Prostate gland (tissue), 2 donors: ENCODE results near the gene IL36RN. TPM values are rescaled to one million over a fixed set of nuclear protein-coding genes. Genes with fewer than 3 reads are reported as not detected.
"Not testable (repeated sequence)": the region's sequence is repeated elsewhere in the genome, so short reads cannot be mapped to it uniquely, and the experiment has no call there.

ENCODE experiments used
- DNase-seq: peaks from one replicate; pipeline ENCODE4 v3.0.0-alpha.2; 2019; ENCODE audit warnings: low spot score
- H3K27ac ChIP-seq, 2 donors: fragments of 200-600 bp; sonication (generic); 2 replicates each; pipeline ENCODE4 v1.5.1; 2017 to 2019
- H3K27me3 ChIP-seq: fragments of 200-600 bp; sonication (generic); replicated peaks from 2 replicates; pipeline ENCODE4 v1.5.1; 2019; ENCODE audit not compliant: insufficient read depth
- H3K36me3 ChIP-seq, 2 donors: fragments of 200-600 bp; sonication (generic); 1 replicate in 1 of 2; 2 replicates in 1 of 2; pipeline versions ENCODE4 v1.5.1 to v1.8.1; 2017 to 2019
- H3K4me1 ChIP-seq: fragments of 200-600 bp; sonication (generic); replicated peaks from 2 replicates; pipeline ENCODE4 v1.5.1; 2019
- H3K4me3 ChIP-seq, 2 donors: fragments of 200-600 bp; sonication (generic); 2 replicates each; pipeline ENCODE4 v1.5.1; 2017 to 2019
- H3K9me3 ChIP-seq: fragments of 200-600 bp; sonication (generic); 2 replicates; pipeline ENCODE4 v1.5.1; 2017
- POLR2A ChIP-seq: fragments of 450-650 bp; IDR thresholded peaks from one replicate; pipeline ENCODE4 v1.6.1; 2016; ENCODE audit warnings: antibody characterized with exemption, mild to moderate bottlenecking
- POLR2AphosphoS5 ChIP-seq: sonication (generic); formaldehyde crosslinking; IDR thresholded peaks from one replicate; pipeline ENCODE4 v1.6.1; 2017; ENCODE audit warnings: antibody characterized with exemption
- WGBS: methylation state at CpG from one replicate; pipeline ENCODE4 v1.1.5; 2018; 5-methylcytosine and 5-hydroxymethylcytosine counted together
- intact Hi-C: fragments of 100-400 bp; cut with DNase I; formaldehyde crosslinking; loops from one replicate; pipeline ENCODE4 v1.14.2; 2022
- total RNA-seq, 2 donors: library from RNA; depleted of rRNA; stranded (reverse); fragments of >200 nt; gene quantifications; one replicate each; pipeline ENCODE4 v1.1.0, GENCODE V29; 2016
- TF ChIP-seq, protein P1 (sequence below), 4 experiments: fragments of 200-600 bp in 2 of 4; fragments of 450-650 bp in 2 of 4; sonication (generic) in 2 of 4; IDR thresholded peaks; 1 replicate in 3 of 4; 2 replicates in 1 of 4; pipeline ENCODE4 v1.5.1; 2016 to 2019; ENCODE audit warnings: antibody characterized with exemption in 4 of 4, mild to moderate bottlenecking in 2 of 4, moderate library complexity in 2 of 4

IL36RN gene
- total RNA-seq, 2 donors from 2014 or later = not detected

DNA sequence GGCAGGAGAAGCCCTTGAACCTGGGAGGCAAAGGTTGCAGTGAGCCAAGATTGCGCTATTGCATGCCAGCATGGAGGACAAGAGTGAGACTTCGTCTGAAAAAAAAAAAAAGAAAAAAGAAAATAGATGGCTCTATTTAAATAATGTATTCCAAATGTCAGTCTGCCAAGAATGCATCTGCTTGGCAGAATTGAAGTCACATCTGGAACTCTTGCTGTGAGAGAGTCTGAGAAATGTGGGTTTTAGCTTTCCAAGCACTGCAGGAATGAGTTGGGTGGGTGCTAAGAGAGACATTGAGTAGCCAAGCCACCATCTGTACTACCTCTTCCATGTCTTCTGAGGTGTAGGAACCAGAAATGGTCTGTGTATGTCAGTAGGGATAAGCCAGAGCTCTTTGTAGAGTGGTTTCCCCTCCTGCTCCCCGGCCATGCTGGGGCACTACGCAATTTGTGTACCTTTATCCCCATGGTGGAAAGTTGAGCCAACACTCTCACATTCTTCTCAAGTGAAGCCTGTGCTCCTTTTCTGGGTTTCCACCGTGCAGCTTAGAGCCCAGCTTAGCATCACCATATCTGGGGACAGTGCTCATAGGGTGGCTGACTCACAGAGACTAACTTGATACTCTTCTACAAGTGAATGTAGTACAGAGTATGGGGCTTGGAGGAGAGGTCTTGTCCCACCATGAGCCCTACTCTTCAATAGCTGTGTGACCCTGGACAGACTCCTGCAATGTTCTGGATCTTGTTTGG lies 34.0 kb downstream of the IL36RN start:
- H3K27me3 ChIP-seq = no peaks in the 10 kb centered on the region
- no peaks in the 10 kb centered on the region for H3K4me1 ChIP-seq
- H3K36me3 ChIP-seq = no peaks in the 10 kb centered on the region
- 78% methylated on average over 5 of the region's 5 CpGs for WGBS
- no peaks in the 10 kb centered on the region for H3K9me3 ChIP-seq
- TF ChIP-seq POLR2AphosphoS5 (no peak), POLR2A (no peak)
- TF ChIP-seq, protein P1, sequence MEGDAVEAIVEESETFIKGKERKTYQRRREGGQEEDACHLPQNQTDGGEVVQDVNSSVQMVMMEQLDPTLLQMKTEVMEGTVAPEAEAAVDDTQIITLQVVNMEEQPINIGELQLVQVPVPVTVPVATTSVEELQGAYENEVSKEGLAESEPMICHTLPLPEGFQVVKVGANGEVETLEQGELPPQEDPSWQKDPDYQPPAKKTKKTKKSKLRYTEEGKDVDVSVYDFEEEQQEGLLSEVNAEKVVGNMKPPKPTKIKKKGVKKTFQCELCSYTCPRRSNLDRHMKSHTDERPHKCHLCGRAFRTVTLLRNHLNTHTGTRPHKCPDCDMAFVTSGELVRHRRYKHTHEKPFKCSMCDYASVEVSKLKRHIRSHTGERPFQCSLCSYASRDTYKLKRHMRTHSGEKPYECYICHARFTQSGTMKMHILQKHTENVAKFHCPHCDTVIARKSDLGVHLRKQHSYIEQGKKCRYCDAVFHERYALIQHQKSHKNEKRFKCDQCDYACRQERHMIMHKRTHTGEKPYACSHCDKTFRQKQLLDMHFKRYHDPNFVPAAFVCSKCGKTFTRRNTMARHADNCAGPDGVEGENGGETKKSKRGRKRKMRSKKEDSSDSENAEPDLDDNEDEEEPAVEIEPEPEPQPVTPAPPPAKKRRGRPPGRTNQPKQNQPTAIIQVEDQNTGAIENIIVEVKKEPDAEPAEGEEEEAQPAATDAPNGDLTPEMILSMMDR (IDR thresholded peaks at IDR 0.05) = no peak
- no peak overlapping the region for H3K4me3 ChIP-seq
- no peak for DNase-seq
- intact Hi-C loops = no loop called here
- no peak overlapping the region for H3K27ac ChIP-seq

DNA sequence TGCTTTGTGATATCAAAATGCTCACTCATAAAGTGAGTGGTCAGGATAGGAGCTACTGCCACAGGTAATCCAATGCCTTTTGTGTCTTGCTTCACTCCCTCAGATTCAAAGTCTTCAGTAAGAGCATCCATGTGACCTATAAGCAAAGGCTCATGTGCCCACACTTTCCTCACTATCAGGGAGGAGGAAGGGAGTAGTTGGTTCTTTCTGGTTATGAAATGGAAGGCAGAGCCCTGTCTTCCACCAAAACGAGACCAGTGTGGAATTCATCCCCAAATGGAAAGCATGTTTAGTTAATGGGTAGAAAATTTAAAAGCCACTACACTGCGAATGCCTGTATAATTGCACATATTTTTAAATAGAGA lies 34.6 kb downstream of the IL36RN start:
- no peak for DNase-seq
- H3K9me3 ChIP-seq = no peaks in the 10 kb centered on the region
- TF ChIP-seq POLR2A (no peak), POLR2AphosphoS5 (no peak)
- TF ChIP-seq, protein P1 (IDR thresholded peaks at IDR 0.05) = no peak
- H3K27me3 ChIP-seq = no peaks in the 10 kb centered on the region
- H3K27ac ChIP-seq = no peak overlapping the region
- H3K4me1 ChIP-seq = no peaks in the 10 kb centered on the region
- WGBS = 42% methylated on average over 2 of the region's 2 CpGs
- intact Hi-C loops = no loop called here
- H3K4me3 ChIP-seq = no peak overlapping the region
- no peaks in the 10 kb centered on the region for H3K36me3 ChIP-seq

DNA sequence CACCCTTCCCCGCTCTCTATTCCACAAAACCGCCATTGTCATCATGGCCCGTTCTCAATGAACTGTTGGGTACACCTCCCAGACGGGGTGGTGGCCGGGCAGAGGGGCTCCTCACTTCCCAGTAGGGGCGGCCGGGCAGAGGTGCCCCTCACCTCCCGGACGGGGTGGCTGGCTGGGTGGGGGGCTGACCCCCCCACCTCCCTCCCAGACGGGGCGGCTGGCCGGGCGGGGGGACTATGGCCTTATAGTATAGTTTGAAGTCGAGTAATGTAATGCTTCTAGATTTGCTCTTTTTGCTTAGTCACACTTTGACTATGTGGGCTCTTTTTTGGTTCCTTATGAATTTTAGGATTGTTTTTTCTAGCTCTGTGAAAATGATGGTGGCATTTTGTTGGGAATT lies 37.3 kb downstream of the IL36RN start:
- H3K4me3 ChIP-seq, H3K4me1 ChIP-seq, DNase-seq, H3K27me3 ChIP-seq, H3K27ac ChIP-seq, H3K36me3 ChIP-seq, H3K9me3 ChIP-seq, intact Hi-C loops: not testable (repeated sequence)
- WGBS = 83% methylated on average over 14 of the region's 14 CpGs

DNA sequence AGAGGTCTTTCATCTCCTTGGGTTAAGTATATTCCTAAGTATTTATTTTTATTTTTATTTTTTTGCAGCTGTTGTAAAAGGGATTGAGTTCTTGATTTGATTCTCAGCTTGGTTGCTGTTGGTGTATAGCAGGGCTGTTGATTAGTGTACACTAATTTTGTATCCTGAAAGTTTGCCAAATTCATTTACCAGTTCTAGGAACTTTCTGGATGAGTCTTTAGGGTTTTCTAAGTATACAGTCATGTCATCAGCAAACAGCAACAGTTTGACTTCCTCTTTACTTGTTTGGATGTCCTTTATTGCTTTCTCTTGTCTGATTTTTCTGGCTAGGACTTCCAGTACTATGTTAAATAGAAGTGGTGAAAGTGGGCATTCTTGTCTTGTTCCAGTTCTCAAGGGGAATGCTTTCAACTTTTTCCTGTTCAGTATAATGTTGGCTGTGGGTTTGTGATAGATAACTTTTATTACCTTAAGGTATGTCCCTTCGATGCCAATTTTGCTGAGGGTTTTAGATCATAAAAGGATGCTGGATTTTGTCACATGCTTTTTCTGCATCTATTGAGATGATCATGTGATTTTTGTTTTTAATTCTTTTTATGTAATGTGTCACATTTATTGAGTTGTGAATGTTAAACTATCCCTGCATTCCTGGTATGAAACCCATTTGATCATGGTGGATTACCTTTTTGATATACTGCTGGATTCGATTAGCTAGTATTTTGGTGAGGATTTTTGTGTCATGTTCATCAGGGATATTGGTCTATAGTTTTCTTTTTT lies 38.0 kb downstream of the IL36RN start:
- H3K27me3 ChIP-seq, H3K4me1 ChIP-seq, DNase-seq, H3K36me3 ChIP-seq, H3K4me3 ChIP-seq, H3K9me3 ChIP-seq, intact Hi-C loops, H3K27ac ChIP-seq: not testable (repeated sequence)
- WGBS = 42% methylated on average over 2 of the region's 2 CpGs

DNA sequence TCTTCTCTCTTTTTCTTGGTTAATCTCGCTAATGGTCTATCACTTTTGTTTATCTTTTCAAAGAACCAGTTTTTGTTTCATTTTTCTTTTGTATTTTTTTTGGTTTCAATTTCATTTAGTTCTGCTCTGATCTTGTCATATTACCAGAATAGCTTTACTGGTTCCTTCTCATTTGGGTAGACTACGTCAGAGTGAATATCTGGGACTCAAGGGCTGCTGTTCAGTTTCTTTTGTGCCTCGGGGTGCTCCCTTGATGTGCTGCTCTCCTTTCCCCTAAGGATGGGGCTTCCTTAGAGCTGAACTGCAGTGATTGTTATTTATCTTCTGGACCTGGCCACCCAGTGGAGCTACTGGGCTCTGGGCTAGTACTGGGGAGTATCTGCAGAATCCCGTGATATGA lies 39.0 kb downstream of the IL36RN start:
- Histone ChIP-seq H3K27me3 (no peaks in the 10 kb centered on the region), H3K27ac (no peak overlapping the region), H3K36me3 (no peaks in the 10 kb centered on the region), H3K4me1 (no peaks in the 10 kb centered on the region), H3K4me3 (no peak overlapping the region), H3K9me3 (no peaks in the 10 kb centered on the region)
- intact Hi-C loops = no loop called here
- no peak for TF ChIP-seq POLR2A
- TF ChIP-seq, protein P1 (IDR thresholded peaks at IDR 0.05) = no peak
- no peak for TF ChIP-seq POLR2AphosphoS5
- no peak for DNase-seq
- 89% methylated on average over 4 of the region's 4 CpGs for WGBS

DNA sequence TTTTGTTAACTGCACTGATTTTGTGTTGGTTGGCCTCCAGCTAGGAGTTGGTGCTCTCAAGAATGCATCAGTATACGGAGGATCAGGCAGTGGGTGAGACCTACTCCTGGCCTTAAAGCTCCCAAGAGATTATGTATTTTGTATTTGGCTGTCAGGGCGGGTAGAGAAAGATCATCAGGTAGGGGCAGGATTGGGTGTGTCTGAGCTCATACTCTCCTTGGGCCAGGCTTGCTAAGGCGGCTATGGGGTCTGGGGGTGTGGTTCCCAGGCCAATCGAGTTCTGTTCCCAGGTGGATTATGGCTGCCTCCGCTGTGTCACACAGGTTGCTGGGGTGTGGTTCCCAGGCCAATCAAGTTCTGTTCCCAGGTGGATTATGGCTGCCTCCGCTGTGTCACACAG lies 39.5 kb downstream of the IL36RN start:
- Histone ChIP-seq H3K36me3 (no peaks in the 10 kb centered on the region), H3K27ac (no peak overlapping the region), H3K27me3 (no peaks in the 10 kb centered on the region), H3K4me1 (no peaks in the 10 kb centered on the region), H3K9me3 (no peaks in the 10 kb centered on the region), H3K4me3 (no peak overlapping the region)
- no peak for DNase-seq
- intact Hi-C loops = no loop called here
- 87% methylated on average over 6 of the region's 6 CpGs for WGBS
- TF ChIP-seq, protein P1 (IDR thresholded peaks at IDR 0.05) = no peak
- no peak for TF ChIP-seq POLR2A
- no peak for TF ChIP-seq POLR2AphosphoS5
